Testis (tissue), 2 donors: Measurements from ENCODE around the gene INF2.

Source experiments
- POLR2A ChIP-seq: fragments of 450-650 bp; IDR thresholded peaks from one replicate; pipeline ENCODE4 v1.6.1; 2017; ENCODE audit warnings: antibody characterized with exemption, mild to moderate bottlenecking, moderate library complexity
- TF ChIP-seq, protein P1 (sequence below), 3 experiments: fragments of 450-650 bp in 2 of 3; fragments of 200-600 bp in 1 of 3; sonication (generic) in 1 of 3; IDR thresholded peaks; one replicate each; pipeline ENCODE4 v1.5.1; 2016 to 2019; ENCODE audit warnings: antibody characterized with exemption in 3 of 3, mild to moderate bottlenecking in 2 of 3, moderate library complexity in 1 of 3

- TF ChIP-seq, protein P1, sequence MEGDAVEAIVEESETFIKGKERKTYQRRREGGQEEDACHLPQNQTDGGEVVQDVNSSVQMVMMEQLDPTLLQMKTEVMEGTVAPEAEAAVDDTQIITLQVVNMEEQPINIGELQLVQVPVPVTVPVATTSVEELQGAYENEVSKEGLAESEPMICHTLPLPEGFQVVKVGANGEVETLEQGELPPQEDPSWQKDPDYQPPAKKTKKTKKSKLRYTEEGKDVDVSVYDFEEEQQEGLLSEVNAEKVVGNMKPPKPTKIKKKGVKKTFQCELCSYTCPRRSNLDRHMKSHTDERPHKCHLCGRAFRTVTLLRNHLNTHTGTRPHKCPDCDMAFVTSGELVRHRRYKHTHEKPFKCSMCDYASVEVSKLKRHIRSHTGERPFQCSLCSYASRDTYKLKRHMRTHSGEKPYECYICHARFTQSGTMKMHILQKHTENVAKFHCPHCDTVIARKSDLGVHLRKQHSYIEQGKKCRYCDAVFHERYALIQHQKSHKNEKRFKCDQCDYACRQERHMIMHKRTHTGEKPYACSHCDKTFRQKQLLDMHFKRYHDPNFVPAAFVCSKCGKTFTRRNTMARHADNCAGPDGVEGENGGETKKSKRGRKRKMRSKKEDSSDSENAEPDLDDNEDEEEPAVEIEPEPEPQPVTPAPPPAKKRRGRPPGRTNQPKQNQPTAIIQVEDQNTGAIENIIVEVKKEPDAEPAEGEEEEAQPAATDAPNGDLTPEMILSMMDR (IDR thresholded peaks at IDR 0.05), result no peak
- TF ChIP-seq POLR2A, result no peak
Measured at GRCh38 chr14:104660597-104660996, 28.8 kb upstream of the INF2 start.
